Measurements from ENCODE around the gene TUBB2A. TPM values are rescaled to one million over a fixed set of nuclear protein-coding genes. Genes with fewer than 3 reads are reported as not detected.
A peak's percentile ranks its signal among the peaks of the same experiment; 100 is the strongest.

The TUBB2A gene
- total and polyA plus RNA-seq, 2 of the 13 experiments (the other 11 are each of a cell fraction or from before 2014, with no cell fraction given), result 35.3 to 106 TPM

DNA sequence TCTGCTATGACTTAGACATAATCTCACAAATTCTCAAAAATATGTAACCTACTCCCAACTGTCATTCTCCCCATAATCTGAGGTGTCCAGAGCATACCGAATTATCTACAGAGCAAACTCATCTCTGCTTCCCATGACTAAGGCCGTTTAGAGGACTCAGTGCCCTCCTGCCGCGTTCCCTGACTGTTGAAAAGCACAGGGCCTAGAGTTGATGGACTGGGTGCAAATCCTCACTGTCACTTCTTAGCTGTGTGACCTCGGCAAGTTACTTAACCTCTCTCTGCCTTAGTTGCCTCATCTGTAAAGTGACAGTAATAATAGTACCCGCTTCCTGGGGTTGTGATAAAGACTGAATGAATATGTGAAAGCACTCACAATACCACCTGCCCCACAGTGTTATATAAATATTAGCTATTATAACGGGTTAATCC, 4.7 kb upstream of the TUBB2A start:
- no peak for FAIRE-seq
- Histone ChIP-seq H4K20me1 (ENCODE audit: insufficient read depth, low read length) (no peaks in the 10 kb centered on the region), H3K9me3 (ENCODE audit: low read length) (no peaks in the 10 kb centered on the region), H3K27me3 (ENCODE audit: control insufficient read depth in 1 of 2, insufficient read depth in 2 of 2, low read length in 2 of 2) (no peaks in the 10 kb centered on the region), H3K4me2 (ENCODE audit: low read depth, low read length) (peak overlapping the region; percentile 93), H3K36me3 (replicated peaks in 1 of 2; ENCODE audit: control insufficient read depth in 1 of 2, insufficient read depth in 2 of 2, low read length in 2 of 2) (no peaks in the 10 kb centered on the region), H3K4me1 (ENCODE audit: insufficient read depth, low read length) (peaks cover 70% of the 10 kb centered on the region), H2AFZ (ENCODE audit: low read length) (no peak overlapping the region), H3K79me2 (ENCODE audit: insufficient read depth, low read length) (peaks cover under 1% of the 10 kb centered on the region), H3K4me3 (replicated peaks in 1 of 3; ENCODE audit: insufficient read depth in 1 of 3, low read depth in 2 of 3, low read length in 3 of 3) (peak overlapping the region; percentile 67 to 84 (median 72)), H3K27ac (ENCODE audit: extremely low read length, insufficient read depth, low read length) (peak overlapping the region; percentile 89), H3K9ac (ENCODE audit: insufficient read depth, low read depth, low read length) (peak overlapping the region; percentile 81; the same call in 1 of the 2 replicates)
- WGBS (ENCODE audit: low lambda C conversion rate), result 37% methylated on average over 7 of the region's 7 CpGs
- no TSS peak for BruUV-seq (replicated peaks)
- CTCF ChIA-PET (ENCODE audit: low intra/inter-chr PET ratio, low total read pairs), result interaction anchor here (2.4 kb wide), 1 partner anchor 36 kb away, joined by 12 read pairs; no protein-coding TSS in a partner anchor
- intact Hi-C loops (cut with micrococcal nuclease; ENCODE audit: unreplicated experiment), result loop anchor here (1.0 to 2.0 kb wide), 3 partner anchors 36 to 89 kb away; no protein-coding TSS in a partner anchor
- ATAC-seq, result no peak
- POLR2A ChIA-PET, result interaction anchor here (0.6 to 2.0 kb wide), 19 partner anchors 9 to 859 kb away, joined by 3 to 17 read pairs (median 5); partner anchors contain the start of genes BPHL and PSMG4
- in situ Hi-C loops (cut with HindIII; ENCODE audit: extremely low pct_ligation_motif_present, low pct_unique_long_range_greater_than_20kb), result no loop called here
- no peak for DNase-seq (ENCODE audit: low spot score)
- TF ChIP-seq, protein P1, sequence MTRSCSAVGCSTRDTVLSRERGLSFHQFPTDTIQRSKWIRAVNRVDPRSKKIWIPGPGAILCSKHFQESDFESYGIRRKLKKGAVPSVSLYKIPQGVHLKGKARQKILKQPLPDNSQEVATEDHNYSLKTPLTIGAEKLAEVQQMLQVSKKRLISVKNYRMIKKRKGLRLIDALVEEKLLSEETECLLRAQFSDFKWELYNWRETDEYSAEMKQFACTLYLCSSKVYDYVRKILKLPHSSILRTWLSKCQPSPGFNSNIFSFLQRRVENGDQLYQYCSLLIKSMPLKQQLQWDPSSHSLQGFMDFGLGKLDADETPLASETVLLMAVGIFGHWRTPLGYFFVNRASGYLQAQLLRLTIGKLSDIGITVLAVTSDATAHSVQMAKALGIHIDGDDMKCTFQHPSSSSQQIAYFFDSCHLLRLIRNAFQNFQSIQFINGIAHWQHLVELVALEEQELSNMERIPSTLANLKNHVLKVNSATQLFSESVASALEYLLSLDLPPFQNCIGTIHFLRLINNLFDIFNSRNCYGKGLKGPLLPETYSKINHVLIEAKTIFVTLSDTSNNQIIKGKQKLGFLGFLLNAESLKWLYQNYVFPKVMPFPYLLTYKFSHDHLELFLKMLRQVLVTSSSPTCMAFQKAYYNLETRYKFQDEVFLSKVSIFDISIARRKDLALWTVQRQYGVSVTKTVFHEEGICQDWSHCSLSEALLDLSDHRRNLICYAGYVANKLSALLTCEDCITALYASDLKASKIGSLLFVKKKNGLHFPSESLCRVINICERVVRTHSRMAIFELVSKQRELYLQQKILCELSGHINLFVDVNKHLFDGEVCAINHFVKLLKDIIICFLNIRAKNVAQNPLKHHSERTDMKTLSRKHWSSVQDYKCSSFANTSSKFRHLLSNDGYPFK (CRISPR knock-in tag; IDR thresholded peaks at IDR 0.05; ENCODE audit: borderline replicate concordance), result no peak
- TF ChIP-seq KAT2B (IDR thresholded peaks at IDR 0.05; ENCODE audit: borderline replicate concordance, low read depth, low read length) (no peak), KMT2A (CRISPR knock-in tag; IDR thresholded peaks at IDR 0.05) (no peak), YEATS2 (CRISPR knock-in tag; IDR thresholded peaks at IDR 0.05; ENCODE audit: borderline replicate concordance) (no peak), ZMYM3 (CRISPR knock-in tag; IDR thresholded peaks at IDR 0.05) (peak; percentile 87), HNRNPL (IDR thresholded peaks at IDR 0.05; ENCODE audit: low read depth, low read length) (no peak), ZNF562 (CRISPR knock-in tag; IDR thresholded peaks at IDR 0.05; ENCODE audit: borderline replicate concordance) (no peak), NAIF1 (CRISPR knock-in tag; IDR thresholded peaks at IDR 0.05; ENCODE audit: borderline replicate concordance) (peak; percentile 66; the same call in 1 of the 2 replicates)
- TF ChIP-seq, protein P2, sequence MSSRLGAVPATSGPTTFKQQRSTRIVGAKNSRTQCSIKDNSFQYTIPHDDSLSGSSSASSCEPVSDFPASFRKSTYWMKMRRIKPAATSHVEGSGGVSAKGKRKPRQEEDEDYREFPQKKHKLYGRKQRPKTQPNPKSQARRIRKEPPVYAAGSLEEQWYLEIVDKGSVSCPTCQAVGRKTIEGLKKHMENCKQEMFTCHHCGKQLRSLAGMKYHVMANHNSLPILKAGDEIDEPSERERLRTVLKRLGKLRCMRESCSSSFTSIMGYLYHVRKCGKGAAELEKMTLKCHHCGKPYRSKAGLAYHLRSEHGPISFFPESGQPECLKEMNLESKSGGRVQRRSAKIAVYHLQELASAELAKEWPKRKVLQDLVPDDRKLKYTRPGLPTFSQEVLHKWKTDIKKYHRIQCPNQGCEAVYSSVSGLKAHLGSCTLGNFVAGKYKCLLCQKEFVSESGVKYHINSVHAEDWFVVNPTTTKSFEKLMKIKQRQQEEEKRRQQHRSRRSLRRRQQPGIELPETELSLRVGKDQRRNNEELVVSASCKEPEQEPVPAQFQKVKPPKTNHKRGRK (CRISPR knock-in tag; IDR thresholded peaks at IDR 0.05), result 0 out of 2 replicates have a peak, but pooled peaks have one; percentile 58
- TF ChIP-seq, protein P3, sequence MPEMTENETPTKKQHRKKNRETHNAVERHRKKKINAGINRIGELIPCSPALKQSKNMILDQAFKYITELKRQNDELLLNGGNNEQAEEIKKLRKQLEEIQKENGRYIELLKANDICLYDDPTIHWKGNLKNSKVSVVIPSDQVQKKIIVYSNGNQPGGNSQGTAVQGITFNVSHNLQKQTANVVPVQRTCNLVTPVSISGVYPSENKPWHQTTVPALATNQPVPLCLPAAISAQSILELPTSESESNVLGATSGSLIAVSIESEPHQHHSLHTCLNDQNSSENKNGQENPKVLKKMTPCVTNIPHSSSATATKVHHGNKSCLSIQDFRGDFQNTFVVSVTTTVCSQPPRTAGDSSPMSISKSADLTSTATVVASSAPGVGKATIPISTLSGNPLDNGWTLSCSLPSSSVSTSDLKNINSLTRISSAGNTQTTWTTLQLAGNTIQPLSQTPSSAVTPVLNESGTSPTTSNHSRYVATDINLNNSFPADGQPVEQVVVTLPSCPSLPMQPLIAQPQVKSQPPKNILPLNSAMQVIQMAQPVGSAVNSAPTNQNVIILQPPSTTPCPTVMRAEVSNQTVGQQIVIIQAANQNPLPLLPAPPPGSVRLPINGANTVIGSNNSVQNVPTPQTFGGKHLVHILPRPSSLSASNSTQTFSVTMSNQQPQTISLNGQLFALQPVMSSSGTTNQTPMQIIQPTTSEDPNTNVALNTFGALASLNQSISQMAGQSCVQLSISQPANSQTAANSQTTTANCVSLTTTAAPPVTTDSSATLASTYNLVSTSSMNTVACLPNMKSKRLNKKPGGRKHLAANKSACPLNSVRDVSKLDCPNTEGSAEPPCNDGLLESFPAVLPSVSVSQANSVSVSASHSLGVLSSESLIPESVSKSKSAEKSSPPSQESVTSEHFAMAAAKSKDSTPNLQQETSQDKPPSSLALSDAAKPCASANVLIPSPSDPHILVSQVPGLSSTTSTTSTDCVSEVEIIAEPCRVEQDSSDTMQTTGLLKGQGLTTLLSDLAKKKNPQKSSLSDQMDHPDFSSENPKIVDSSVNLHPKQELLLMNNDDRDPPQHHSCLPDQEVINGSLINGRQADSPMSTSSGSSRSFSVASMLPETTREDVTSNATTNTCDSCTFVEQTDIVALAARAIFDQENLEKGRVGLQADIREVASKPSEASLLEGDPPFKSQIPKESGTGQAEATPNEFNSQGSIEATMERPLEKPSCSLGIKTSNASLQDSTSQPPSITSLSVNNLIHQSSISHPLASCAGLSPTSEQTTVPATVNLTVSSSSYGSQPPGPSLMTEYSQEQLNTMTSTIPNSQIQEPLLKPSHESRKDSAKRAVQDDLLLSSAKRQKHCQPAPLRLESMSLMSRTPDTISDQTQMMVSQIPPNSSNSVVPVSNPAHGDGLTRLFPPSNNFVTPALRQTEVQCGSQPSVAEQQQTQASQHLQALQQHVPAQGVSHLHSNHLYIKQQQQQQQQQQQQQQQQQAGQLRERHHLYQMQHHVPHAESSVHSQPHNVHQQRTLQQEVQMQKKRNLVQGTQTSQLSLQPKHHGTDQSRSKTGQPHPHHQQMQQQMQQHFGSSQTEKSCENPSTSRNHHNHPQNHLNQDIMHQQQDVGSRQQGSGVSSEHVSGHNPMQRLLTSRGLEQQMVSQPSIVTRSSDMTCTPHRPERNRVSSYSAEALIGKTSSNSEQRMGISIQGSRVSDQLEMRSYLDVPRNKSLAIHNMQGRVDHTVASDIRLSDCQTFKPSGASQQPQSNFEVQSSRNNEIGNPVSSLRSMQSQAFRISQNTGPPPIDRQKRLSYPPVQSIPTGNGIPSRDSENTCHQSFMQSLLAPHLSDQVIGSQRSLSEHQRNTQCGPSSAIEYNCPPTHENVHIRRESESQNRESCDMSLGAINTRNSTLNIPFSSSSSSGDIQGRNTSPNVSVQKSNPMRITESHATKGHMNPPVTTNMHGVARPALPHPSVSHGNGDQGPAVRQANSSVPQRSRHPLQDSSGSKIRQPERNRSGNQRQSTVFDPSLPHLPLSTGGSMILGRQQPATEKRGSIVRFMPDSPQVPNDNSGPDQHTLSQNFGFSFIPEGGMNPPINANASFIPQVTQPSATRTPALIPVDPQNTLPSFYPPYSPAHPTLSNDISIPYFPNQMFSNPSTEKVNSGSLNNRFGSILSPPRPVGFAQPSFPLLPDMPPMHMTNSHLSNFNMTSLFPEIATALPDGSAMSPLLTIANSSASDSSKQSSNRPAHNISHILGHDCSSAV (CRISPR knock-in tag; IDR thresholded peaks at IDR 0.05; ENCODE audit: borderline replicate concordance), result no peak

Measured in HepG2 (cell line).